OCI-LY1 (cell line): ENCODE measurements around the gene HSPA12A.

Source experiments
- CTCF ChIP-seq: fragments of 200-600 bp; sonication (generic), shearing (Covaris generic); IDR thresholded peaks from 2 replicates; pipeline ENCODE4 v1.5.1; 2017; ENCODE audit warnings: mild to moderate bottlenecking, antibody characterized with exemption, low read length, moderate library complexity, mixed read lengths
- EZH2 ChIP-seq: fragments of 200-600 bp; sonication (generic), shearing (Covaris generic); IDR thresholded peaks from 2 replicates; pipeline ENCODE4 v1.8.0; 2017; ENCODE audit warnings: borderline replicate concordance, mixed run types, mild to moderate bottlenecking, antibody characterized with exemption, low read length, moderate library complexity, mixed read lengths

- TF ChIP-seq EZH2: no peak
- TF ChIP-seq CTCF: no peak
Observed at GRCh38 chr10:116634126-116634975, 108.0 kb downstream of the HSPA12A start.
